ENCODE results near the gene ZMYND19. TPM values are rescaled to one million over a fixed set of nuclear protein-coding genes. Genes with fewer than 3 reads are reported as not detected.
"Not testable (repeated sequence)": the region's sequence is repeated elsewhere in the genome, so short reads cannot be mapped to it uniquely, and the experiment has no call there.

The ZMYND19 gene
- polyA plus RNA-seq, 1 donor = 20.1 TPM

GRCh38 chr9:137556069-137556838 is 34.1 kb downstream of the ZMYND19 start:
- Histone ChIP-seq H3K27me3 (ENCODE audit: control insufficient read depth, insufficient read depth, low read length) (no peaks in the 10 kb centered on the region), H3K4me3 (ENCODE audit: low read length) (no peak overlapping the region), H3K36me3 (ENCODE audit: control insufficient read depth, insufficient read depth, low read length) (peaks cover 39% of the 10 kb centered on the region), H3K4me1 (ENCODE audit: control insufficient read depth, insufficient read depth, low read length) (peaks cover 10% of the 10 kb centered on the region), H3K27ac (ENCODE audit: low read length) (no peak overlapping the region), H3K9me3 (ENCODE audit: control insufficient read depth, low read depth, low read length) (no peaks in the 10 kb centered on the region)
- peak in 1 of 2 donors; percentile 41 for DNase-seq
- no CpG with 5 or more reads among the region's 24 CpGs for WGBS (ENCODE audit: insufficient coverage, low lambda C conversion rate)

DNA sequence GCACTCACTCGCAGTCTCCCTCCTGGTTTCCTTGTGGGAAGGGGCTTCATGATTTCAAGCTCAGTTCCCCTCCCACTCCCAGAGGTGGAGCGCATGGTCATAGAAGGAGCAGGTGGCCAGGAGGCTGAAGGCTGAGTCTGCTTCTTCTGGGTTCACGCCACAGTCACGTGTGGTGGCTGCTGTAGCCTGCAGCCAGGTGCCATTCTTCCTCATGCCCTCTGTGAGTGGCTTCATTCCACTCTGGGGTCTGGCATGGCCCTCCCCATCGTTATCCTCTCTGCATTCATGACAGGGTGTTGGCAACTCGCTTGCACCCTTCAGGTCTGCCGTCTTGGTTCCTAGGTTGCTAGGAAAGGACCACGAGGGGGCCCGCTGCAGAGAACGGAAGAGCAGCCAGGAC is 35.1 kb downstream of the ZMYND19 start:
- no peaks in the 10 kb centered on the region for H3K27me3 ChIP-seq (ENCODE audit: control insufficient read depth, insufficient read depth, low read length)
- no peak overlapping the region for H3K4me3 ChIP-seq (ENCODE audit: low read length)
- H3K9me3 ChIP-seq (ENCODE audit: control insufficient read depth, low read depth, low read length) = no peaks in the 10 kb centered on the region
- no peak overlapping the region for H3K27ac ChIP-seq (ENCODE audit: low read length)
- no CpG with 5 or more reads among the region's 10 CpGs for WGBS (ENCODE audit: insufficient coverage, low lambda C conversion rate)
- H3K4me1 ChIP-seq (ENCODE audit: control insufficient read depth, insufficient read depth, low read length) = peaks cover 12% of the 10 kb centered on the region
- H3K36me3 ChIP-seq (ENCODE audit: control insufficient read depth, insufficient read depth, low read length) = peaks cover 36% of the 10 kb centered on the region
- no peak for DNase-seq

DNA sequence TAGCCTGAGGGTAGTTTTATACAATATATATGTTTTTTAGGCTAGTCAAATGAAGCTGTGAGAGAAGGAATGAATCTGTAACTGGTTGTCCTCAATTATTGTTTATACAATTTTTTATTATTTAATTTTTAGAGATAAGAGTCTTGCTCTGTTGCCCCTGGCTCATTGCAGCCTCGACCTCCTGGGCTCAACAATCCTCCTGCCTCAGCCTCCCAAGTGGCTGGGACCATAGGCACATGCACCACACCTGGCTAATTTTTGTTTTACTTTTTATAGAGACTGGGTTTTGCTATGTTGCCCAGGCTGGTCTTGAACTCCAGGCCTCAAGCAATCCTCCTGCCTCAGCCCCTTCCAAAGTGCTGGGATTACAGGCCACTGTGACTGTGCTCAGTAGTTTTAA is 36.0 kb downstream of the ZMYND19 start:
- no peak overlapping the region for H3K27ac ChIP-seq (ENCODE audit: low read length)
- peaks cover 30% of the 10 kb centered on the region for H3K36me3 ChIP-seq (ENCODE audit: control insufficient read depth, insufficient read depth, low read length)
- peaks cover 18% of the 10 kb centered on the region for H3K4me1 ChIP-seq (ENCODE audit: control insufficient read depth, insufficient read depth, low read length)
- H3K27me3 ChIP-seq (ENCODE audit: control insufficient read depth, insufficient read depth, low read length) = no peaks in the 10 kb centered on the region
- WGBS (ENCODE audit: insufficient coverage, low lambda C conversion rate) = 100% methylated on average over 1 of the region's 1 CpG
- DNase-seq = no peak
- no peaks in the 10 kb centered on the region for H3K9me3 ChIP-seq (ENCODE audit: control insufficient read depth, low read depth, low read length)
- H3K4me3 ChIP-seq (ENCODE audit: low read length) = no peak overlapping the region

DNA sequence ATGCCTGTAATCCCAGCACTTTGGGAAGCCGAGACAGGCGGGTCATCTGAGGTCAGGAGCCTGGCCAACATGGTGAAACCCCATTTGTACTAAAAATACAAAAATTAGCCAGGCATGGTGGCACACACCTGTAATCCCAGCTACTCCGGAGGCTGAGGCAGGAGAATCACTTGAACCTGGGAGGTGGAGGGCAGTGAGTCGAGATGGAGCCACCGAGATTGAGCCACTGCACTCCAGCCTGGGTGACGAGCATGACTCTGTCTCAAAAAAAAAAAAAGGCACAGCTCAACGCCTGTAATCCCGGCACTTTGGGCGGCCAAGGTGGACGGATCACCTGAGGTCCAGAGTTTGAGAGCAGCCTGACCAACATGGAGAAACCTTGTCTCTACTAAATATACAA is 36.7 kb downstream of the ZMYND19 start:
- peaks cover 28% of the 10 kb centered on the region for H3K36me3 ChIP-seq (ENCODE audit: control insufficient read depth, insufficient read depth, low read length)
- H3K27ac ChIP-seq (ENCODE audit: low read length) = not testable (repeated sequence)
- WGBS (ENCODE audit: insufficient coverage, low lambda C conversion rate) = no CpG with 5 or more reads among the region's 10 CpGs

DNA sequence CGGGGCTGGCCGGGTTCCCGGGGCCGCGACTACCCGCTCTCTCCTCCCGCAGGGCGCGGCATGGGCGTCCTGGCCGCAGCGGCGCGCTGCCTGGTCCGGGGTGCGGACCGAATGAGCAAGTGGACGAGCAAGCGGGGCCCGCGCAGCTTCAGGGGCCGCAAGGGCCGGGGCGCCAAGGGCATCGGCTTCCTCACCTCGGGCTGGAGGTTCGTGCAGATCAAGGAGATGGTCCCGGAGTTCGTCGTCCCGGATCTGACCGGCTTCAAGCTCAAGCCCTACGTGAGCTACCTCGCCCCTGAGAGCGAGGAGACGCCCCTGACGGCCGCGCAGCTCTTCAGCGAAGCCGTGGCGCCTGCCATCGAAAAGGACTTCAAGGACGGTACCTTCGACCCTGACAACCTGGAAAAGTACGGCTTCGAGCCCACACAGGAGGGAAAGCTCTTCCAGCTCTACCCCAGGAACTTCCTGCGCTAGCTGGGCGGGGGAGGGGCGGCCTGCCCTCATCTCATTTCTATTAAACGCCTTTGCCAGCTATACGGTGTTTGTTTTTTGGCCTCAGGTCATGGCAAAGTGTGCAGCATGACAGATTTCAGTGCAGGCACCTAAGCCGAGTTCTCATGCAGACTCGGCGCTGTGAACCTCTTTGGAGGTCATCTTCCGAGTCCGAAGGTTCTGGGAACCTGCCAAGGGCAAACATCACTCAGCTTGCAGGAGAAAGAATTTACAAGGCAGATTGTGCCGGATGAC is 38.1 kb downstream of the ZMYND19 start:
- Histone ChIP-seq H3K36me3 (ENCODE audit: control insufficient read depth, insufficient read depth, low read length) (peaks cover 22% of the 10 kb centered on the region), H3K27ac (ENCODE audit: low read length) (peak overlapping the region; percentile 48), H3K9me3 (ENCODE audit: control insufficient read depth, low read depth, low read length) (no peaks in the 10 kb centered on the region), H3K4me3 (ENCODE audit: low read length) (peak overlapping the region; percentile 72), H3K27me3 (ENCODE audit: control insufficient read depth, insufficient read depth, low read length) (no peaks in the 10 kb centered on the region), H3K4me1 (ENCODE audit: control insufficient read depth, insufficient read depth, low read length) (peaks cover 18% of the 10 kb centered on the region)
- DNase-seq = no peak
- no CpG with 5 or more reads among the region's 58 CpGs for WGBS (ENCODE audit: insufficient coverage, low lambda C conversion rate)

More for the DNA sequence above, 36.7 kb downstream of the ZMYND19 start:
- DNase-seq; H3K9me3 ChIP-seq (ENCODE audit: control insufficient read depth, low read depth, low read length); H3K4me3 ChIP-seq (ENCODE audit: low read length); H3K27me3 ChIP-seq (ENCODE audit: control insufficient read depth, insufficient read depth, low read length): not testable (repeated sequence)
- peaks cover 18% of the 10 kb centered on the region for H3K4me1 ChIP-seq (ENCODE audit: control insufficient read depth, insufficient read depth, low read length)

DNA sequence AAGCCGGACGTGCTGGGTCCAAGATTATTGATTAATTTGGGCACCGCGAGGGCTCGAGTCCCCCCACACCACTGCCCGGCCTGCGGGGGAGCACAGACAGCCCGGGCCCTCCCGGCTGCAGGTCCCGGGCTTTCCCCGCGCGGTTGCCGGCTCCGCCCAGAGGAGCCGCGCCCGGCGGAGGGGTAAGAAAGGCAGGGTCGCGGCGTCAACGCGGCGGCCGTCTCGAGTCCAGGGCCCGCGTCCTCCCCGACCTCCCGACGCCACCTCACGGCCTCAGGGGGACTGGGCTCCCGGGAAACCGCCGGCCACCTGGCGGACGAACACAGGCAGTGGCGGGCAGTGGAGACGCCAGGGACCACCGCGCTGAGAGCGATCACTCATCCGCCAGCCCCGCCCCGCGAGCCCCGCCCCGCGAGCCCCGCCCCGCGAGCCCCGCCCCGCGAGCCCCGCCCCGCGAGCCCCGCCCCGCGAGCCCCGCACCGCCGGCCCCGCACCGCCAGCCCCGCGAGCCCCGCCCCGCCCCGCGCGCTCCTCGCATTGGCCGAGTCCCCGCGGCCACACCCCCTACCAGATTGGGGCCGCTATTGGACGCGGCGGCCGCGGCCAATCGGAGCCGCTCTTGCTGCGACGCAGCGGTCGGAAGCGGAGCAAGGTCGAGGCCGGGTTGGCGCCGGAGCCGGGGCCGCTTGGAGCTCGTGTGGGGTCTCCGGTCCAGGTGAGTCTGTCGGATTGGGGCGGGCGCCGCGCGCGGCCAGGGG is 38.9 kb downstream of the ZMYND19 start, which contains the start of gene MRPL41:
Gene MRPL41, plus strand, starts transcription at position 616 of the 758 bp plus-strand sequence. CDS start 203 bp downstream, outside the sequence.
- WGBS (ENCODE audit: insufficient coverage, low lambda C conversion rate) = no CpG with 5 or more reads among the region's 106 CpGs
- peak; percentile 90 to 91 for DNase-seq
- H3K4me1 ChIP-seq (ENCODE audit: control insufficient read depth, insufficient read depth, low read length) = peaks cover 18% of the 10 kb centered on the region

DNA sequence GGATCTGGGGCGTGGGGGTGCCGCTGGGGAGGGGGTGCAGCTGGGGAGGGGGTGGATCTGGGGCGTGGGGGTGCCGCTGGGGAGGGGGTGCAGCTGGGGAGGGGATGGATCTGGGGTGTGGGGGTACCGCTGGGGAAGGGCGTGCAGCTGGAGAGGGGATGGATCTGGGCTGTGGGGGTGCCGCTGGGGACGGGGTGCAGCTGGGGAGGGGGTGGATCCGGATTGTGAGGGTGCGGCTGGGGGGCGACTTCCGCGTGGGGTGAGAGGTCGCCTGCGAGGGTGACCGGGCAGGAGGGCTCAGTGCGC is 39.4 kb downstream of the ZMYND19 start:
- peak overlapping the region; percentile 53 for H3K27ac ChIP-seq (ENCODE audit: low read length)
- not testable (repeated sequence) for DNase-seq; H3K9me3 ChIP-seq (ENCODE audit: control insufficient read depth, low read depth, low read length); H3K27me3 ChIP-seq (ENCODE audit: control insufficient read depth, insufficient read depth, low read length)
- H3K4me3 ChIP-seq (ENCODE audit: low read length) = peak overlapping the region; percentile 49
- H3K4me1 ChIP-seq (ENCODE audit: control insufficient read depth, insufficient read depth, low read length) = peaks cover 15% of the 10 kb centered on the region
- WGBS (ENCODE audit: insufficient coverage, low lambda C conversion rate) = no CpG with 5 or more reads among the region's 17 CpGs
- H3K36me3 ChIP-seq (ENCODE audit: control insufficient read depth, insufficient read depth, low read length) = peaks cover 12% of the 10 kb centered on the region

More for the DNA sequence above, 38.9 kb downstream of the ZMYND19 start, which contains the start of gene MRPL41:
- Histone ChIP-seq H3K4me3 (ENCODE audit: low read length) (peak within 1 kb of the TSS; percentile 72), H3K27ac (ENCODE audit: low read length) (peak within 1 kb of the TSS; percentile 53), H3K9me3 (ENCODE audit: control insufficient read depth, low read depth, low read length) (peaks cover 3% of the 10 kb centered on the region), H3K36me3 (ENCODE audit: control insufficient read depth, insufficient read depth, low read length) (peaks cover 17% of the 10 kb centered on the region), H3K27me3 (ENCODE audit: control insufficient read depth, insufficient read depth, low read length) (no peaks in the 10 kb centered on the region)

DNA sequence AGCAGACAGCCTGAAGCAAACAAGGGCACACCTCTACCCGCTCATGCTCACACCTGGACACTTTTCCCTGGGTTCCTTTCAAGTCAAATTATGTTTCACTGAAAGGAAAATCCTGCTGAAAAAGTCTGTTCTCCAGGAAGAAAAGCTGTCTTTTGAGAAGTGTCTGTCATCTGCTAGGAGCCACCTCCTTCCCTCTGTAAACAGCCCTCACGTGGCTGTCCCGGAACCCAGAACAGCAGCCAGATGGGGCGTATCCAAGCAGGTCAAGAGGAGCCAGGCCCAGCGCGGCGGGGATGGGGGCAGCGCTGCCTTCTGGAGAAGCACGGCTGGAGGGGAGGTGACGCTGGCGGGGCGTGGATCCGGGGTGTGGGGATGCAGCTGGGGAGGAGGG is 40.1 kb downstream of the ZMYND19 start, which contains the start of gene PNPLA7:
Gene PNPLA7, minus strand, starts transcription at position 172 of the 391 bp plus-strand sequence. CDS start 205 bp downstream, outside the sequence.
- peak; percentile 88 for DNase-seq
- Histone ChIP-seq H3K4me1 (ENCODE audit: control insufficient read depth, insufficient read depth, low read length) (peaks cover 14% of the 10 kb centered on the region), H3K36me3 (ENCODE audit: control insufficient read depth, insufficient read depth, low read length) (peaks cover 5% of the 10 kb centered on the region), H3K4me3 (ENCODE audit: low read length) (peak within 1 kb of the TSS; percentile 49), H3K27ac (ENCODE audit: low read length) (peak within 1 kb of the TSS; percentile 71), H3K27me3 (ENCODE audit: control insufficient read depth, insufficient read depth, low read length) (no peaks in the 10 kb centered on the region), H3K9me3 (ENCODE audit: control insufficient read depth, low read depth, low read length) (peaks cover 9% of the 10 kb centered on the region)
- WGBS (ENCODE audit: insufficient coverage, low lambda C conversion rate) = no CpG with 5 or more reads among the region's 13 CpGs

- 75% methylated on average over 2 of the region's 23 CpGs for WGBS (ENCODE audit: insufficient coverage, low lambda C conversion rate)
- Histone ChIP-seq H3K27me3 (ENCODE audit: control insufficient read depth, insufficient read depth, low read length) (no peaks in the 10 kb centered on the region), H3K36me3 (ENCODE audit: control insufficient read depth, insufficient read depth, low read length) (no peaks in the 10 kb centered on the region), H3K4me1 (ENCODE audit: control insufficient read depth, insufficient read depth, low read length) (peaks cover 14% of the 10 kb centered on the region), H3K27ac (ENCODE audit: low read length) (no peak overlapping the region), H3K4me3 (ENCODE audit: low read length) (no peak overlapping the region), H3K9me3 (ENCODE audit: control insufficient read depth, low read depth, low read length) (peaks cover 9% of the 10 kb centered on the region)
- DNase-seq = no peak
These were observed 42.4 kb downstream of the ZMYND19 start for GRCh38 chr9:137547687-137548543.

Measured in large intestine (tissue), 3 donors.